ENCODE results near the gene GRK3. TPM values are rescaled to one million over a fixed set of nuclear protein-coding genes. Genes with fewer than 3 reads are reported as not detected.
"Not testable (repeated sequence)": the region's sequence is repeated elsewhere in the genome, so short reads cannot be mapped to it uniquely, and the experiment has no call there.

GRK3 gene
- total RNA-seq, 1 donor from 2014 or later: 4.0 TPM

- no peak for DNase-seq (ENCODE audit: missing footprints)
- no peak for ATAC-seq
- intact Hi-C loops (cut with DNase I): loop anchor here (5.0 kb wide), 1 partner anchor 85 kb away; no protein-coding TSS in a partner anchor
Measured at GRCh38 chr22:25566898-25567235, 2.4 kb downstream of the GRK3 start.

GRCh38 chr22:25567251-25567675 is 2.8 kb downstream of the GRK3 start:
- ATAC-seq: no peak

GRCh38 chr22:25568066-25568465 is 3.6 kb downstream of the GRK3 start:
- DNase-seq (ENCODE audit: missing footprints); ATAC-seq: not testable (repeated sequence)
- intact Hi-C loops (cut with DNase I): loop anchor here (5.0 kb wide), 1 partner anchor 86 kb away; no protein-coding TSS in a partner anchor

More at GRCh38 chr22:25567251-25567675, 2.8 kb downstream of the GRK3 start:
- DNase-seq (ENCODE audit: missing footprints): no peak
- intact Hi-C loops (cut with DNase I): loop anchor here (5.0 kb wide), 1 partner anchor 85 kb away; no protein-coding TSS in a partner anchor

GRCh38 chr22:25569361-25569760 is 4.9 kb downstream of the GRK3 start:
- no peak for DNase-seq (ENCODE audit: missing footprints)
- no peak for ATAC-seq
- intact Hi-C loops (cut with DNase I): loop anchor here (5.0 kb wide), 1 partner anchor 87 kb away; no protein-coding TSS in a partner anchor

GRCh38 chr22:25569983-25570382 is 5.5 kb downstream of the GRK3 start:
- no peak for DNase-seq (ENCODE audit: missing footprints)
- intact Hi-C loops (cut with DNase I): loop anchor here (5.0 kb wide), 1 partner anchor 88 kb away; no protein-coding TSS in a partner anchor
- no peak for ATAC-seq

DNA sequence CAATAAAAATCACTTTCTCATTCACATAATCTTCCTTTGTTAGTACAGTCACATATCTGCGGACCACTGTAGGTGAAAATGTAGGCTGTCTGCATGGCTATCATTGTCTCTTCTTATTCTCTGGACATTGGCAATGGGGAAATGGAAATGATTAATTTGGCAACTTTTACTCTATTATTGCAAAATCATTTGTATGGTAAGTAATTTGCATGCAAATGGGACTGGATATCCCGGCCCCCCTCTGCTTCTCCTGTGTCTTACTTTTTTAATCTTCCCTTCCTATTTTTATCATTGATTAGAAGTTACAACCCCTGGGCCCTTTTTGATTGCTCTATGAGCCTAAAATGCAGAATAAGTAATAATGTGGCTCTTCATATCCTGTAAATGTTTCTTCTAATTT is 6.0 kb downstream of the GRK3 start:
- DNase-seq (ENCODE audit: missing footprints) (no peak), ATAC-seq (no peak)
- intact Hi-C loops (cut with DNase I): no loop called here

DNA sequence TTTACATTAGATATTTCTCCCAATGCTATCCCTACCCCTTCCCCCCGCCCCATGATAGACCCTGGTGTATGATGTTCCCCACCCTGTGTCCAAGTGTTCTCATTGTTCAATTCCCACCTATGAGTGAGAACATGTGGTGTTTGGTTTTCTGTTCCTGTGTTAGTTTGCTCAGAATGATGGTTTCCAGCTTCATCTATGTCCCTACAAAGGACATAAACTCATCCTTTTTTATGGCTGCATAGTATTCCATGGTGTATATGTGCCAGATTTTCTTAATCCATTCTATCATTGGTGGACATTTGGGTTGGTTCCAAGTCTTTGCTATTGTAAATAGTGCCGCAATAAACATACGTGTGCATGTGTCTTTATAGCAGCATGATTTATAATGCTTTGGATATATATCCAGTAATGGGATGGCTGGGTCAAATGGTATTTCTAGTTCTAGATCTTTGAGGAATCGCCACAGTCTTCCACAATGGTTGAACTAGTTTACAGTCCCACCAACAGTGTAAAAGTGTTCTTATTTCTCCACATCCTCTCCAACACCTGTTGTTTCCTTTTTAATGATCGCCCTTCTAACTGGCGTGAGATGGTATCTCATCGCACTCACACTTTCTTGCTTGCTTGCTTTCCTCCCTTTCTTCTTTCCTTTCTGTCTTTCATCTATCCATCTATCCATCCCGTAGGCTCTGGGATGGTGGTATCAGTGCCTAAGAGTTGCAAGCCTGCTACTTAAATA is 7.7 kb downstream of the GRK3 start:
- ATAC-seq; intact Hi-C loops (cut with DNase I); DNase-seq (ENCODE audit: missing footprints): not testable (repeated sequence)

DNA sequence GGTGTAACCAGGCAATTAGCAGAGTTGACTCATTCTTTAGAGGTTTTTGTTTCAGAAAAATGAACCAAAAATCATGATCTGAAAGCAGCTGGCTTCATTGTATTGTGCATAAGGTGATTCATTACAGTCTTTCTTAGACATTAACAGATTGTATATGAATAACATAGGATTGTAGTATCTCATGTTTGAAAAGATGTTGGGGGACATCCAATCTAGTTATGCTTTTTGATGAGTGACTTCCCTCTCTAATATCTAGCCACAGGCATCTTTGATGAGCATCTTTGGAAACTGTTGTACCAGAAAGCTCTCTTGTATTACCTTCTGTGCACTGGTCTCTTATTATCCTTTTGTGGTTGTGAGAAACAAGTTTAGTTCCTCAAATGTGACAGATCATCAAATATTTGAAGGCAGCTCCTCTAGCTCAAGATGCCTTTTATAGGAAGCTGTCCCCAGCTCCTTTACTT is 8.3 kb downstream of the GRK3 start:
- intact Hi-C loops (cut with DNase I): no loop called here
- no peak for ATAC-seq
- no peak for DNase-seq (ENCODE audit: missing footprints)

DNA sequence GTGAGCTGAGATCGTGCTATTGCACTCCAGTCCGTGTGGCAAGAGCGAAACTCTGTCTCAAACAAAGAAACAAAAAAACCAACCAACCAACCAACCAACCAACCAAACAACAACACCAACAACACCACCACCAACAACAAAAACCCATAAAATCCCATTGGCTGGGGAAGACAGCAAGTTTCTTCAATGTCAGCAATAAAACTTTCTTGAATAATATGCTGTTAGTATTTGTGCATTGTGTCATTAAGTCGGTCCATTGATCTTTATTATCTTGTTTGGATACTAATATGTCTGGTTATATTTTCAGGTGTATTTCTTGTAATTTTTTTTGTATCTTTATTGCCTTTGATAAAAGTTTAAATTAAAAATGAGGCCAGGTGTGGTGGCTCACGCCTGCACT is 9.4 kb downstream of the GRK3 start:
- intact Hi-C loops (cut with DNase I): no loop called here
- DNase-seq (ENCODE audit: missing footprints) (no peak), ATAC-seq (no peak)

- ATAC-seq: no peak
- intact Hi-C loops (cut with DNase I): no loop called here
- no peak for DNase-seq (ENCODE audit: missing footprints)
Measured at GRCh38 chr22:25574736-25575135, 10.3 kb downstream of the GRK3 start.

- ATAC-seq; intact Hi-C loops (cut with DNase I): not testable (repeated sequence)
Measured at GRCh38 chr22:25575674-25576392, 11.4 kb downstream of the GRK3 start.

GRCh38 chr22:25581452-25581851 is 17.0 kb downstream of the GRK3 start:
- DNase-seq (ENCODE audit: missing footprints); ATAC-seq: not testable (repeated sequence)
- intact Hi-C loops (cut with DNase I): loop anchor here (10.0 kb wide), 1 partner anchor 287 kb away; no protein-coding TSS in a partner anchor

More at GRCh38 chr22:25575674-25576392, 11.4 kb downstream of the GRK3 start:
- DNase-seq (ENCODE audit: missing footprints): not testable (repeated sequence)

DNA sequence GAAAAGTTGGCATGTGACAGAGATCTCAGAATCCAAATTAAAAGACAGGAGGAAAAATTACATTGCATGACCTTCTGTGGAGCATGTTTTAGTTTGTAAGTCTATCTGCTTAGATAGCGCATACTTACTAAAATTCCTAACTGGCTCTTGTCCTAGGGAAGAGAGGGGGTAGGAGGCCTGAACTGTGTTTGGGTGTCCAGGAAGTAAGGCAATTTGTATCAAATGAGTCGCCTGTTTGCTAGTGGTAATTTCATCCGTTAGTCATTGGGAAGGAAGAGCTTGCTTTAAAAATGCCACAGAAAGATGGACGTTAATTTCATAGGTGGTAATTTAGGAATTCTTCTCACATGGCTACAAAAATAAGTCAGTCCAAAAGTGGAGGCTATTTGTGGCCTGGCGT is 18.5 kb downstream of the GRK3 start:
- ATAC-seq (no peak), DNase-seq (ENCODE audit: missing footprints) (no peak)
- intact Hi-C loops (cut with DNase I): loop anchor here (10.0 kb wide), 1 partner anchor 288 kb away; no protein-coding TSS in a partner anchor

DNA sequence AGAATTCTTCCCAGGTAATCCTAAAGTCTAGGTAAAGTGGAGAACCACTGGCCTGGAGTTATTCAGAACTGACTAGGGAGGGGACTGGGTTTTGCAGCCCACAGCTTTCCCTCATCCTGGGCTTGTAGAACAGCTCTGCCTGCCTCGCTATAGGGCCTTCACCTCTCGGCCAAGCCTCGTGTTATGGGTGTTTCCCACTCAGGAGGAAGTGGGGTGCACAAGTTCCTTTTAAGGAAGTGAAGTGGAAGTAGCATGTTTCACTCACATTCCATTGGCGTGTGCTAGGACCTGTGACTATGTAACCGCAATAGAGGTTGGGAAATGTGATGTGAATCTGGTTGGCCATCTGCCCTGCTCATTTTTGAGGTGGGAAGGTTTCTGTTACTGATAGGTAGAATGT is 20.5 kb downstream of the GRK3 start:
- ATAC-seq; DNase-seq (ENCODE audit: missing footprints): not testable (repeated sequence)
- intact Hi-C loops (cut with DNase I): loop anchor here (10.0 kb wide), 1 partner anchor 290 kb away; no protein-coding TSS in a partner anchor

DNA sequence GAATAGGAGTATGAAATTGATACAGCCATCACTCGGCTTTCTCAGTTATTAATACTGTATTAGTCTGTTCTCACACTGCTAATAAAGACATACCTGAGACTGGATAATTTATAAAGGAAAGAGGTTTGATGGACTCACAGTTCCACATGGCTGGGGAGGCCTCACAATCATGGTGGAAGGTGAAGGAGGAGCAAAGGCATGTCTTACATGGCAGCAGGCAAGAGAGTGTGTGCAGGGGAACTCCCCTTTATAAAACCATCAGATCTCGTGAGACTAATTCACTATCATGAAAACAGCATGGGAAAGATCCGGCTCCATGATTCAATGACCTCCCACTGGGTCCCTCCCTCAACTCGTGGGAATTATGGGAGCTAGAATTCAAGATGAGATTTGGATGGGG is 25.2 kb downstream of the GRK3 start:
- DNase-seq (ENCODE audit: missing footprints); ATAC-seq: not testable (repeated sequence)
- intact Hi-C loops (cut with DNase I): loop anchor here (10.0 kb wide), 1 partner anchor 295 kb away; no protein-coding TSS in a partner anchor

DNA sequence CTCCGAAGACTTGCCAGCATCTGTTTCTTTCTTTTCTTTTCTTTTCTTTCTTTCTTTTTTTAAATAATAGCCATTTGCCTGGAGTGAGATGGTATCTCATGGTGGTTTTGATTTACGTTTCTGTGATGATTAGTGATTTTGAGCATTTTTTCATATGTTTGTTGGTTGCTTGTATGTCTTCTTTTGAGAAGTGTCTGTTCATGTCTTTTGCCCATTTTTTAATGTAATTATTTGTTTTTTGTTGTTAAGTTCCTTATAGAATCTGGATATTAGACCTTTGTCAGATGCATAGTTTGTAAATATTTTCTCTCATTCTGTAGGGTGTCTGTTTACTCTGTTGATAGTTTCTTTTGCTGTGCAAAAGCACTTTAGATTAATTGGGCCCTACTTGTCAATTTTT is 28.8 kb downstream of the GRK3 start:
- ATAC-seq; DNase-seq (ENCODE audit: missing footprints); intact Hi-C loops (cut with DNase I): not testable (repeated sequence)

DNA sequence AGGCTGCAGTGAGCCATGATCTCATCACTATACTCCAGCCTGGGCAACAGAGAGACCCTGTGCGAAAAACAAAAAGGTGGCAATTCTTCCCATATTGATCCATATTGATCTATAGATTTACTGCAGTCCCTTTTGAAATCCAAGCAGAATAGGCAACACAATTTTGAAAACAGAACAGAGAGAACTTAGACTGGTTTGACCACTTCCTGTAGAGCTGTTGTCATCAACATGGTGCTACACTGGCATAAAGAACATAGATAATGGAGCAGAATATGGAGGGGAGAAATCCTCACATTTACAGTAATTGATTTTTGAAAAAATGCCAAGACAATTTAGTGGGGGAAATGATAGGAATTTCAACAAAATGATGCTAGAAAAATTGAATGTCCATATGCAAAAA is 34.1 kb downstream of the GRK3 start:
- no peak for DNase-seq (ENCODE audit: missing footprints)
- intact Hi-C loops (cut with DNase I): no loop called here
- no peak for ATAC-seq

GRCh38 chr22:25602445-25602844 is 38.0 kb downstream of the GRK3 start:
- no peak for ATAC-seq
- DNase-seq (ENCODE audit: missing footprints): no peak
- intact Hi-C loops (cut with DNase I): no loop called here

GRCh38 chr22:25602916-25603315 is 38.4 kb downstream of the GRK3 start:
- intact Hi-C loops (cut with DNase I): no loop called here
- DNase-seq (ENCODE audit: missing footprints): no peak
- no peak for ATAC-seq

Measured in Right ventricle myocardium inferior (tissue), 1 donor.